Left lung (tissue), 10 donors: ENCODE measurements around the gene C19orf44. TPM values are rescaled to one million over a fixed set of nuclear protein-coding genes. Genes with fewer than 3 reads are reported as not detected.
"Not testable (repeated sequence)": the region's sequence is repeated elsewhere in the genome, so short reads cannot be mapped to it uniquely, and the experiment has no call there.

Experiments used
- ATAC-seq: fragments of 200-7000 bp; cut with Tn5 transposase; one replicate; pipeline ENCODE4 v1.9.1; 2020; ENCODE audit warnings: moderate library complexity
- DNase-seq, 4 donors: peaks; one replicate each; pipeline ENCODE4 v3.0.0-alpha.2; 2013 to 2020
- H3K27ac ChIP-seq, 2 donors: fragments of 200-600 bp; sonication (generic) in 1 of 2; one replicate each; pipeline versions ENCODE4 v1.5.0 to v1.8.0; 2020 to 2021
- H3K27me3 ChIP-seq, 2 donors: fragments of 200-600 bp; sonication (generic) in 1 of 2; one replicate each; pipeline versions ENCODE4 v1.5.0 to v1.8.0; 2020 to 2021
- H3K36me3 ChIP-seq, 2 donors: fragments of 200-600 bp; sonication (generic) in 1 of 2; one replicate each; pipeline versions ENCODE4 v1.5.0 to v1.8.0; 2020 to 2021
- H3K4me1 ChIP-seq, 2 donors: fragments of 200-600 bp; one replicate each; pipeline ENCODE4 v1.8.0; 2021
- H3K4me3 ChIP-seq, 2 donors: fragments of 200-600 bp; sonication (generic) in 1 of 2; one replicate each; pipeline versions ENCODE4 v1.5.0 to v1.8.0; 2020 to 2021; ENCODE audit warnings: mild to moderate bottlenecking in 1 of 2
- H3K9me3 ChIP-seq, 2 donors: fragments of 200-600 bp; sonication (generic) in 1 of 2; one replicate each; pipeline versions ENCODE4 v1.5.0 to v1.8.0; 2020 to 2021
- intact Hi-C, 2 donors: fragments of 100-400 bp; cut with DNase I; formaldehyde crosslinking; loops; one replicate each; pipeline versions ENCODE4 v1.11.2 to v1.14.2; 2022
- polyA plus RNA-seq, 6 donors: library from polyadenylated mRNA; unstranded; fragments of 120-200 nt; gene quantifications; one replicate each; pipeline ENCODE4 v1.2.1, GENCODE V29; 2013; ENCODE audit not compliant: insufficient read length in 6 of 6
- total RNA-seq, 2 donors: library from RNA; stranded (reverse); fragmentation: NEBNext Ultra II Directional; extraction: Animal tissue kit (Norgen Biotek cat#: 25700); gene quantifications; one replicate each; pipeline ENCODE4 v1.2.1, GENCODE V29; 2021
- TF ChIP-seq, protein P1 (sequence below), 2 donors: fragments of 200-600 bp; sonication (generic) in 1 of 2; IDR thresholded peaks; one replicate each; pipeline versions ENCODE4 v1.5.0 to v1.8.0; 2021; ENCODE audit warnings: antibody characterized with exemption in 2 of 2
- donor health status: DM: no; HTN: yes; CAD: no.
- donor health status: DM: no; HTN: no; CAD: no.

The C19orf44 gene
- total and polyA plus RNA-seq, 8 donors: 4.9 to 18.7 (median 15.0) TPM

DNA sequence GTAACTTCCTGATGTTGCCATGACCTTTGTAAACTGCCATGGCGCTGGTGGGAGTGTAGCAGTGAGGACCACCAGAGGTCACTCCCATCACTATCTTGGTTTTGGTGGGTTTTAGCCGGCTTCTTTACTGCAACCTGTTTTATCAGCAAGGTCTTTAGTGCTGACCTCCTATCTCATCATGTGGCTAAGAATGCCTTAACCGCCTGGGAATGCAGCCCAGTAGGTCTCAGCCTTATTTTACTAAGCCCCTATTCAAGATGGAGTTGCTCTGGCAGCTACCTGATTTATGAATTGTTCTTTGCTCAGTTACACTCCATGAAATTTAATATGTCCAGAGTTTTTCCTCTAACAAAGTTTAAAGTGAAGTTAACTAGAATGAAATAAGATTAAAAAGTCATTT lies 19.8 kb upstream of the C19orf44 start:
- Histone ChIP-seq H3K9me3 (peaks cover 0 to 5% of the 10 kb centered on the region in 2 donors), H3K4me1 (peaks cover 0 to 4% of the 10 kb centered on the region in 2 donors), H3K27me3 (no peaks in the 10 kb centered on the region), H3K27ac (no peak overlapping the region), H3K36me3 (no peaks in the 10 kb centered on the region), H3K4me3 (no peak overlapping the region)
- DNase-seq (no peak), ATAC-seq (no peak)
- intact Hi-C loops: no loop called here
- TF ChIP-seq, protein P1, sequence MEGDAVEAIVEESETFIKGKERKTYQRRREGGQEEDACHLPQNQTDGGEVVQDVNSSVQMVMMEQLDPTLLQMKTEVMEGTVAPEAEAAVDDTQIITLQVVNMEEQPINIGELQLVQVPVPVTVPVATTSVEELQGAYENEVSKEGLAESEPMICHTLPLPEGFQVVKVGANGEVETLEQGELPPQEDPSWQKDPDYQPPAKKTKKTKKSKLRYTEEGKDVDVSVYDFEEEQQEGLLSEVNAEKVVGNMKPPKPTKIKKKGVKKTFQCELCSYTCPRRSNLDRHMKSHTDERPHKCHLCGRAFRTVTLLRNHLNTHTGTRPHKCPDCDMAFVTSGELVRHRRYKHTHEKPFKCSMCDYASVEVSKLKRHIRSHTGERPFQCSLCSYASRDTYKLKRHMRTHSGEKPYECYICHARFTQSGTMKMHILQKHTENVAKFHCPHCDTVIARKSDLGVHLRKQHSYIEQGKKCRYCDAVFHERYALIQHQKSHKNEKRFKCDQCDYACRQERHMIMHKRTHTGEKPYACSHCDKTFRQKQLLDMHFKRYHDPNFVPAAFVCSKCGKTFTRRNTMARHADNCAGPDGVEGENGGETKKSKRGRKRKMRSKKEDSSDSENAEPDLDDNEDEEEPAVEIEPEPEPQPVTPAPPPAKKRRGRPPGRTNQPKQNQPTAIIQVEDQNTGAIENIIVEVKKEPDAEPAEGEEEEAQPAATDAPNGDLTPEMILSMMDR (IDR thresholded peaks at IDR 0.05): no peak

DNA sequence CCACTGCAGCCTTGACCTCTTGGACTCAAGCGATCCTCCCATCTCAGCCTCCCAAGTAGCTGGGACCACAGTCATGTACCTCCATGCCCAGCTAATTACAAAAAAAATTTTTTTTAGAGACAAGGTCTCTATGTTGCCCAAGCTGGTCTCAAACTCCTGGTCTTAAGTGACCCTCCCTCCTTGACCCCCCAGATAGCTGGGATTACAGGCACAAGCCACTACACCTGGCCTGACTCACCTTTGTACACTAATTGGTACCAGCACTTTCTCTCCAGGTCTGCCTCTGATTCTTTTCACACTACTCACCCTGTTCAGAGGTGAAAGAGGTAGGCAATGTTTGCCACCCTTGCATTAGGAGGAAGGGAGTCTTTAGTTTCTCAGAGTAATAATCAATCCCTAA lies 18.9 kb upstream of the C19orf44 start:
- Histone ChIP-seq H3K9me3 (peaks cover 0 to 5% of the 10 kb centered on the region in 2 donors), H3K4me3 (no peak overlapping the region), H3K36me3 (no peaks in the 10 kb centered on the region), H3K27me3 (no peaks in the 10 kb centered on the region), H3K27ac (no peak overlapping the region), H3K4me1 (peaks cover 0 to 3% of the 10 kb centered on the region in 2 donors)
- intact Hi-C loops: no loop called here
- DNase-seq: no peak
- ATAC-seq: no peak
- TF ChIP-seq, protein P1 (IDR thresholded peaks at IDR 0.05): no peak

DNA sequence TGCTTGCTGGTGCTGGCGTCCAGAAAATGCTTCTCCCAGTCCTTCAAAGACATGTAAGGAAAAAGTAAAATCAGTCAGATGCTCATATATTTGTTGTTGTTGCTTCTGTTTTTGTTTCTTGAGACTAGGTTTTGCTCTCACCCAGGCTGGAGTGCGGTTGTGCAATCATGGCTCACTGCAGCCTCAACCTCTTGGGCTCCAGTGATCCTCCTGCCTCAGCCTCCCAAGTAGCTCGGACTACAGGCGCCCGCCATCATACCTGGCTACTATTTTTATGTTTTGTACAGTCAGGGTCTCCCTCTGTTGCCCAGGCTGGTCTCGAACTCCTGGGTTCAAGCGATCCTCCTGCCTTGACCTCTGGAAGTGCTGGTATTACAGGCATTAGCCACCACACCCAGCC lies 13.4 kb upstream of the C19orf44 start:
- Histone ChIP-seq H3K27ac (no peak overlapping the region), H3K9me3 (no peaks in the 10 kb centered on the region), H3K4me3 (no peak overlapping the region), H3K36me3 (no peaks in the 10 kb centered on the region), H3K4me1 (no peaks in the 10 kb centered on the region), H3K27me3 (no peaks in the 10 kb centered on the region)
- TF ChIP-seq, protein P1 (IDR thresholded peaks at IDR 0.05): no peak
- intact Hi-C loops: no loop called here
- ATAC-seq (no peak), DNase-seq (no peak)

DNA sequence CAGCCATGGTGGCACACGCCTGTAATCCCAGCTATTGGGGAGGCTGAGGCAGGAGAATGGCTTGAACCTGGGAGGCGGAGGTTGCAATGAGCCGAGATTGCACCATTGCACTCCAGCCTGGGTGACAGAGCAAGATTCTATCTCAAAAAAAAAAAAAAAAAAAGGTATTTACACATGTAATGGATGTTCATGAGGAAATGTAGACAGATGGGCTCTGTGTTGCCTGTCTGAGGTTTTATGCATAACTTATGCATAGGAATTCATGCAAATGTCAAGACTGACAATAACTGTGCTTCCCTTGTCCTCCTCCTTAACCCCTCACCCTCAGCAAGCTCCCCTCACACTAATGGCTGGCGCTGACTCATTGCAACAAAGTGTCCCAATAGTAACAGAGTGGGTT lies 9.7 kb upstream of the C19orf44 start:
- H3K4me3 ChIP-seq, H3K27ac ChIP-seq, intact Hi-C loops, DNase-seq, H3K9me3 ChIP-seq, H3K27me3 ChIP-seq, H3K36me3 ChIP-seq, ATAC-seq, H3K4me1 ChIP-seq: not testable (repeated sequence)

DNA sequence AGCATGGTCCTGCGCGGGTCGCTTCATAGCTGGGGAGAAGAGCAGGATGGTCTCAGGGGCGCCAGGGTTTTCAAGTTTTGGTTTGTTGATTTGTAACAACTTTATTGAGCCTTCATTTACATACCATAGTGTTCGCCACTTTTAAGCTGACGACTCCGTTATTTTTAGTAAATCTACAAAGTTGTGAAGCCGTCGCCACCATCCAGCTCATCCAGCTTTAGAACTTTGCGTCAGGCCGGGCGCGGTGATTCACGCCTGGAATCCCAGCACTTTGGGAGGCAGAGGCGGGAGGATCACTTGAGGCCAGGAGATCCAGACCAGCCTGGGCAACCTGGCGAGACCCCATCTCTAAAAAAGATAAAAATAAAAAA lies 404 bp downstream of the C19orf44 start:
- Histone ChIP-seq H3K36me3 (peaks cover 0 to 3% of the 10 kb centered on the region in 2 donors), H3K27ac (peak overlapping the region in 1 of 2 donors; percentile 26), H3K27me3 (no peaks in the 10 kb centered on the region), H3K4me1 (peaks cover 0 to 11% of the 10 kb centered on the region in 2 donors), H3K4me3 (peak overlapping the region; percentile 59 to 74), H3K9me3 (no peaks in the 10 kb centered on the region)
- intact Hi-C loops: no loop called here
- ATAC-seq (peak; percentile 2), DNase-seq (peak in 1 of 4 donors; percentile 77)
- TF ChIP-seq, protein P1 (IDR thresholded peaks at IDR 0.05): no peak

DNA sequence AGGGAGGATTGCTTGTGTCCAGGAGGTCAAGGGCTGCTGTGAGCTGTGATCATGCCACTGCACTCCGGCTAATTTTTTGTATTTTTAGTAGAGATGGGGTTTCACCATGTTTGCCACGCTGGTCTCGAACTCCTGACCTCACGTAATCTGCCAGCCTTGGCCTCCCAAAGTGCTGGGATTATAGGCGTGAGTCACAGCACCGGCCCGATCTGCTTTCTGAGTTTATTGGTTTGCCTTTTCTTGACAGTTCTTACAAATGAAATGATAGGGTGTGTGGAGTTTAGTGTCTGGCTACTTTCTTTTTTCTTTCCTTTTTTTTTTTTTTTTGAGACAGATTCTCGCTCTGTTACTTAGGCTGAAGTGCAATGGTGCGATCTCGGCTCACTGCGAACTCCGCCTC lies 848 bp downstream of the C19orf44 start:
- Histone ChIP-seq H3K4me3 (peak overlapping the region; percentile 59 to 74), H3K36me3 (peaks cover 0 to 6% of the 10 kb centered on the region in 2 donors), H3K27me3 (no peaks in the 10 kb centered on the region), H3K9me3 (no peaks in the 10 kb centered on the region), H3K4me1 (peaks cover 0 to 11% of the 10 kb centered on the region in 2 donors), H3K27ac (no peak overlapping the region)
- TF ChIP-seq, protein P1 (IDR thresholded peaks at IDR 0.05): no peak
- DNase-seq: peak in 1 of 4 donors; percentile 19
- intact Hi-C loops: no loop called here
- no peak for ATAC-seq
